Thyroid gland (tissue), 4 donors: ENCODE results near the gene LAMA2. TPM values are rescaled to one million over a fixed set of nuclear protein-coding genes. Genes with fewer than 3 reads are reported as not detected.

Experiments
- DNase-seq, 2 donors: peaks; one replicate each; pipeline ENCODE4 v3.0.0-alpha.2; 2019
- H3K27ac ChIP-seq, 3 donors: fragments of 200-600 bp; sonication (generic); 1 replicate in 2 of 3; 2 replicates in 1 of 3; pipeline ENCODE4 v1.5.1; 2016 to 2019; ENCODE audit warnings: mild to moderate bottlenecking in 1 of 3, moderate library complexity in 1 of 3
- H3K27me3 ChIP-seq: fragments of 200-600 bp; sonication (generic); one replicate; pipeline ENCODE4 v1.5.1; 2019
- H3K36me3 ChIP-seq, 2 donors: fragments of 200-600 bp; sonication (generic); one replicate each; pipeline ENCODE4 v1.5.1; 2016 to 2019
- H3K4me1 ChIP-seq, 2 donors: fragments of 200-600 bp; sonication (generic); one replicate each; pipeline ENCODE4 v1.5.1; 2017 to 2019
- H3K4me3 ChIP-seq, 3 donors: fragments of 200-600 bp; sonication (generic); replicated peaks in 1 of 3; 1 replicate in 2 of 3; 2 replicates in 1 of 3; pipeline ENCODE4 v1.5.1; 2016; ENCODE audit warnings: mild to moderate bottlenecking in 1 of 3
- H3K9me3 ChIP-seq: fragments of 200-600 bp; sonication (generic); one replicate; pipeline ENCODE4 v1.5.1; 2017
- POLR2A ChIP-seq, 2 donors: fragments of 450-650 bp; IDR thresholded peaks; one replicate each; pipeline ENCODE4 v1.6.1; 2017; ENCODE audit warnings: antibody characterized with exemption in 2 of 2, mild to moderate bottlenecking in 2 of 2, moderate library complexity in 1 of 2
- WGBS, 2 donors: methylation state at CpG; one replicate each; pipeline ENCODE4 v1.1.5; 2017; 5-methylcytosine and 5-hydroxymethylcytosine counted together
- intact Hi-C: fragments of 100-400 bp; cut with DNase I; formaldehyde crosslinking; loops from one replicate; pipeline ENCODE4 v1.15.1; 2023
- total RNA-seq, 4 donors: library from RNA; depleted of rRNA; stranded (reverse); fragments of >200 nt; gene quantifications; one replicate each; pipeline ENCODE4 v1.2.3, GENCODE V29; 2016
- TF ChIP-seq, protein P1 (sequence below), 6 experiments: fragments of 200-600 bp in 3 of 6; fragments of 450-650 bp in 3 of 6; sonication (generic) in 3 of 6; IDR thresholded peaks; one replicate each; pipeline ENCODE4 v1.5.1; 2016 to 2019; ENCODE audit warnings: antibody characterized with exemption in 6 of 6, mild to moderate bottlenecking in 2 of 6, inconsistent platforms in 1 of 6, moderate library complexity in 1 of 6

LAMA2 gene
- total RNA-seq, 4 donors from 2014 or later = 41.4 to 117 (median 78.9) TPM

DNA sequence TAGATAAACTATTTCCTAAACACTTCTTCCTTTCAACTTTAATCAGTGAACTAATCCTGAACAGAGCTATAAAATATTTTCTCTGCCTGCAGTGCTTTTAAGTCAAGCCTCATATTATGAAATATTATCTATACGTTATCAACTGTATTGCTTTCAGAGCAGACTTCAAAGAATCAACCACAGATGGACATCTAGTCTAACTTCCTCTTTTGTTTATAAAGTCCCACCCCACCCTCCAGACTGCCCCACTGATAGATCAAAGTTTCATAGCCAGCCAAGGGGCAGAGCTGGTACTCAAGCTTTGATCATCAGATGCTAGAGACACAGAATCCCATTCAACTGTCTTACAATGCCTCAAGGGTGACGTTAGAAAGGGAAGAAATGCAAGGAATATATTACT, 308.3 kb downstream of the LAMA2 start:
- no peaks in the 10 kb centered on the region for H3K36me3 ChIP-seq
- H3K27ac ChIP-seq = no peak overlapping the region
- no peak overlapping the region for H3K4me3 ChIP-seq
- TF ChIP-seq POLR2A (IDR thresholded peaks at IDR 0.05) = no peak
- TF ChIP-seq, protein P1, sequence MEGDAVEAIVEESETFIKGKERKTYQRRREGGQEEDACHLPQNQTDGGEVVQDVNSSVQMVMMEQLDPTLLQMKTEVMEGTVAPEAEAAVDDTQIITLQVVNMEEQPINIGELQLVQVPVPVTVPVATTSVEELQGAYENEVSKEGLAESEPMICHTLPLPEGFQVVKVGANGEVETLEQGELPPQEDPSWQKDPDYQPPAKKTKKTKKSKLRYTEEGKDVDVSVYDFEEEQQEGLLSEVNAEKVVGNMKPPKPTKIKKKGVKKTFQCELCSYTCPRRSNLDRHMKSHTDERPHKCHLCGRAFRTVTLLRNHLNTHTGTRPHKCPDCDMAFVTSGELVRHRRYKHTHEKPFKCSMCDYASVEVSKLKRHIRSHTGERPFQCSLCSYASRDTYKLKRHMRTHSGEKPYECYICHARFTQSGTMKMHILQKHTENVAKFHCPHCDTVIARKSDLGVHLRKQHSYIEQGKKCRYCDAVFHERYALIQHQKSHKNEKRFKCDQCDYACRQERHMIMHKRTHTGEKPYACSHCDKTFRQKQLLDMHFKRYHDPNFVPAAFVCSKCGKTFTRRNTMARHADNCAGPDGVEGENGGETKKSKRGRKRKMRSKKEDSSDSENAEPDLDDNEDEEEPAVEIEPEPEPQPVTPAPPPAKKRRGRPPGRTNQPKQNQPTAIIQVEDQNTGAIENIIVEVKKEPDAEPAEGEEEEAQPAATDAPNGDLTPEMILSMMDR (IDR thresholded peaks at IDR 0.05) = no peak
- H3K9me3 ChIP-seq = no peaks in the 10 kb centered on the region
- WGBS, 2 donors = 88 to 92% methylated on average over 2 of the region's 2 CpGs
- no peaks in the 10 kb centered on the region for H3K27me3 ChIP-seq
- no peak for DNase-seq
- H3K4me1 ChIP-seq = no peaks in the 10 kb centered on the region
- intact Hi-C loops = no loop called here

DNA sequence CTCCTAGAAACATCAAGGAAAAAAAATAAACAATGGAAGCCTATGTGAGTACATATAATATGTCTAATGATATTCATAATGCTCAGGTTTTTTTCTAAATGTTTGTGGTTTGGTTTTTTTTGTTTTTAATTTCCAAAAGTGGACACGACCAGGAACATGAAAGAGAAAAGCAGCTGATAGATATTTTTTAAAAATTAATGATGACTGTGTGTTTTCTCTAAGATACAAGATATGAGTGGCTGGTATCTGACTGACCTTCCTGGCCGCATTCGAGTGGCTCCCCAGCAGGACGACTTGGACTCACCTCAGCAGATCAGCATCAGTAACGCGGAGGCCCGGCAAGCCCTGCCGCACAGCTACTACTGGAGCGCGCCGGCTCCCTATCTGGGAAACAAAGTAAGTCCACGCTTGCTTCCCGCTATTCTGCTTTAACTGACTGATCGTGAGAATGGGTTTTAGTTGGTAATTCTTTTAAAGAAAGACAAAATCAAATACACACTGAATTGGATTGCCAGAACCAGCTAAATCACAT, 309.6 kb downstream of the LAMA2 start:
- intact Hi-C loops = no loop called here
- no peaks in the 10 kb centered on the region for H3K9me3 ChIP-seq
- WGBS, 2 donors = 92 to 94% methylated on average over 14 of the region's 14 CpGs
- H3K27ac ChIP-seq = no peak overlapping the region
- no peak for TF ChIP-seq POLR2A (IDR thresholded peaks at IDR 0.05)
- TF ChIP-seq, protein P1 (IDR thresholded peaks at IDR 0.05) = no peak
- H3K4me1 ChIP-seq = no peaks in the 10 kb centered on the region
- no peaks in the 10 kb centered on the region for H3K36me3 ChIP-seq
- no peak overlapping the region for H3K4me3 ChIP-seq
- DNase-seq = no peak
- no peaks in the 10 kb centered on the region for H3K27me3 ChIP-seq

DNA sequence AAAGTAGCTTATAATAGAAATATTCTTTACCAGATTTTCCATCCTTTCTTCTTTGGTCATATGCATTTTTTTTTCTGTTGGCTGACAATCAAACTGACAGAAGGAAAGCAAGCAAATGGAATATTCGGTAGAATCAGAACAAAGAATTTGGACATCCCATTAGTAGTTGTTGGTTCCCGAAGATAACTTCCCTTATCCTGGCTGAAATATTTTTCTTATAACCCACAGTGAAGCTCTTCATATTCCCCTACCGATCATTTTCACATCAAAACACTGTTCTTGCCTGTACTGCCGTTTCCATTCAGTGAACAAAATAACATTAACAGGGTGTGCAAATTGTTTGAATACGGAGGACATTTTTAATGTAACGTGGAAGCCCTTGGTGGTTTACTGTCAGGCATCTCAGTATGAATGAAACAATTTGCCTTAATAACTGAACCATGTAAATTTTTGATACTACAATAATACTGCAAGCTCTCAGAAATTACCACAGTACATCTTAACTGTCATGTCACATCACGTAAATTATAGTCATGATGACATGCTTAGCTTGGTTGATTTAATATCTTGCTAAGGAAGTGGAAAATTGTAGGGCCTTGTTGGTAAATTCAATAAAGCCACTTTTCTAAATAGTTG, 311.5 kb downstream of the LAMA2 start:
- no peak overlapping the region for H3K27ac ChIP-seq
- DNase-seq = no peak
- H3K4me1 ChIP-seq = no peaks in the 10 kb centered on the region
- TF ChIP-seq POLR2A (IDR thresholded peaks at IDR 0.05) = no peak
- TF ChIP-seq, protein P1 (IDR thresholded peaks at IDR 0.05) = no peak
- no peaks in the 10 kb centered on the region for H3K9me3 ChIP-seq
- no peaks in the 10 kb centered on the region for H3K36me3 ChIP-seq
- no peaks in the 10 kb centered on the region for H3K27me3 ChIP-seq
- H3K4me3 ChIP-seq = no peak overlapping the region
- WGBS, 2 donors = 85 to 91% methylated on average over 7 of the region's 7 CpGs
- intact Hi-C loops = no loop called here

DNA sequence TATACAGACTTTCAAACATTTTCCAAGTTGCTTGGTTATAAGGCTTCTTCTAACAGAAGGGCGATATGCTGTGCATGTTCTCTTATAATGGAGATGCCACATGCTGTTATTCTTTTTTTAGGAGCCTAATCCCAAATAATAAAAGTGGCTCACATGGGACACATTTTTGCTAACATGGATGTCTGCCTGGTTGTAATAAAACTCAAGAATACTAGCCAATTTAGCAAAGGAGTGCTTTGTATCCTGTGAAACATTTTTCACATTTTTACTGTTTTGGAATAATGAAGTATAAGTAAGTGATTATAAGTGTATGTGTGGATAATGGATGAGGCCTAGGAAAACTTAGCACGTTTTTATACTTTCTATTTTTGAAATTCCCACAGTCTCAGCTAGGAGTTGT, 312.2 kb downstream of the LAMA2 start:
- no peak for DNase-seq
- no peaks in the 10 kb centered on the region for H3K4me1 ChIP-seq
- H3K27me3 ChIP-seq = no peaks in the 10 kb centered on the region
- 77 to 84% methylated on average over 2 of the region's 2 CpGs for WGBS, 2 donors
- no peaks in the 10 kb centered on the region for H3K36me3 ChIP-seq
- no peak overlapping the region for H3K27ac ChIP-seq
- no peak overlapping the region for H3K4me3 ChIP-seq
- intact Hi-C loops = no loop called here
- no peaks in the 10 kb centered on the region for H3K9me3 ChIP-seq
- TF ChIP-seq POLR2A (IDR thresholded peaks at IDR 0.05) = no peak
- TF ChIP-seq, protein P1 (IDR thresholded peaks at IDR 0.05) = no peak

DNA sequence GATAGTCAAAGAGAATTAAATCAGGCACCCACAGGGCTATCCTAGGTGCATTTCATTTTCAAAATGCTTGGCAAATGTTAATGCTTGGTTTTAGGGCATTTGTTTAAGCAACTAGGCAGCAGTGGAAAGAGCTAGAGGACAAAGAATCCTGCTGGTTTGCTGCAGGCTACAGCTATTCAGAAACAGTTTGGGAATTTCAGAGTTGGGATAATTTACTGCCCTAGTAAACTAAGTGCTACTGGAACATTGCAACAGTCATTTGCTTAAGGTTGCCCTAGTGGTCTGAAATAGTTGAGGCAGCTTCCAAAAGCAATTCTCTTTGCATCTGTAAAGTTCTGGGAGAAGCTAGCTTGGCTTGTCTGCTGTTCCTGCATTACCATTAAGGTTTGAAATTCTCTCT, 312.7 kb downstream of the LAMA2 start:
- Histone ChIP-seq H3K27me3 (no peaks in the 10 kb centered on the region), H3K4me3 (no peak overlapping the region), H3K4me1 (no peaks in the 10 kb centered on the region), H3K9me3 (no peaks in the 10 kb centered on the region), H3K27ac (no peak overlapping the region), H3K36me3 (no peaks in the 10 kb centered on the region)
- TF ChIP-seq, protein P1 (IDR thresholded peaks at IDR 0.05) = no peak
- TF ChIP-seq POLR2A (IDR thresholded peaks at IDR 0.05) = no peak
- no peak for DNase-seq
- intact Hi-C loops = no loop called here
